H1 (cell line): ENCODE results near the gene PGF. TPM values are rescaled to one million over a fixed set of nuclear protein-coding genes. Genes with fewer than 3 reads are reported as not detected.

Source experiments
- CTCF ChIA-PET: fragments of 300-600 bp; sonication (Branson Sonifier 250); formaldehyde crosslinking; loops from one replicate; lab custom pipeline; 2021; ENCODE audit not compliant: partially characterized antibody; lab: Charles Lee
- POLR2A ChIA-PET: fragments of 300-600 bp; sonication (Branson Sonifier 250); formaldehyde crosslinking; loops from one replicate; lab custom pipeline; 2021; ENCODE audit warnings: inconsistent platforms; ENCODE audit not compliant: partially characterized antibody; lab: Charles Lee
- DNase-seq, 2 experiments: peaks; one replicate each; pipeline versions ENCODE4 v3.0.0 to v3.0.0-alpha.2; 2010 to 2022; ENCODE audit warnings: low spot score in 2 of 2, low read depth in 1 of 2, mixed read lengths in 1 of 2
- FAIRE-seq: peaks from 2 replicates; lab custom pipeline; 2011; peaks lifted over from hg19 to GRCh38; lab: Jason Lieb, UNC
- H2AFZ ChIP-seq: 2 replicates; pipeline ENCODE4 v1.8.1; 2012; ENCODE audit warnings: low read length, inconsistent platforms
- H2AK5ac ChIP-seq: 2 replicates; pipeline ENCODE4 v1.6.1; 2013; ENCODE audit warnings: low read depth, low read length
- H2BK120ac ChIP-seq: replicated peaks from 2 replicates; pipeline ENCODE3; 2013; ENCODE audit warnings: low read depth, low read length, inconsistent platforms
- H2BK12ac ChIP-seq: 2 replicates; pipeline ENCODE4 v1.6.1; 2013; ENCODE audit warnings: low read depth, low read length
- H2BK15ac ChIP-seq: 2 replicates; pipeline ENCODE4 v1.6.1; 2013; ENCODE audit warnings: low read length
- H2BK20ac ChIP-seq: 2 replicates; pipeline ENCODE4 v1.6.1; 2013; ENCODE audit warnings: low read length
- H2BK5ac ChIP-seq: 2 replicates; pipeline ENCODE4 v1.6.1; 2013; ENCODE audit warnings: low read depth, low read length
- H3K14ac ChIP-seq: 2 replicates; pipeline ENCODE4 v1.6.1; 2013; ENCODE audit warnings: inconsistent platforms; ENCODE audit not compliant: insufficient read length
- H3K18ac ChIP-seq: 2 replicates; pipeline ENCODE4 v1.6.1; 2013; ENCODE audit warnings: low read length; ENCODE audit errors: extremely low read depth
- H3K23ac ChIP-seq: 2 replicates; pipeline ENCODE4 v1.6.1; 2013; ENCODE audit warnings: inconsistent platforms; ENCODE audit not compliant: insufficient read length
- H3K23me2 ChIP-seq: 2 replicates; pipeline ENCODE4 v1.6.1; 2013; ENCODE audit warnings: low read depth, low read length
- H3K27ac ChIP-seq: 2 replicates; pipeline ENCODE4 v1.6.1; 2011; ENCODE audit warnings: low read depth, low read length, inconsistent platforms
- H3K27me3 ChIP-seq, 4 experiments: replicated peaks in 1 of 4; 1 replicate in 1 of 4; 2 replicates in 3 of 4; pipeline versions ENCODE4 v1.6.1 to v1.8.1; 2011 to 2013; ENCODE audit warnings: low read length in 3 of 4, mild to moderate bottlenecking in 3 of 4, inconsistent platforms in 2 of 4, mixed read lengths in 2 of 4, moderate library complexity in 1 of 4; ENCODE audit not compliant: control insufficient read depth in 3 of 4, insufficient read depth in 3 of 4; ENCODE audit errors: extremely low read depth in 1 of 4
- H3K36me3 ChIP-seq, 4 experiments: 2 replicates each; pipeline versions ENCODE4 v1.6.1 to v1.8.1; 2011 to 2013; ENCODE audit warnings: mild to moderate bottlenecking in 4 of 4, low read length in 3 of 4, moderate library complexity in 2 of 4, control low read depth in 1 of 4, inconsistent platforms in 1 of 4; ENCODE audit not compliant: insufficient read depth in 4 of 4, control insufficient read depth in 2 of 4
- H3K4ac ChIP-seq: replicated peaks from 2 replicates; pipeline ENCODE3; 2013; ENCODE audit warnings: low read length, low read depth, mixed read lengths, inconsistent platforms; ENCODE audit not compliant: insufficient read length
- H3K4me1 ChIP-seq, 4 experiments: replicated peaks in 1 of 4; 1 replicate in 1 of 4; 2 replicates in 3 of 4; pipeline versions ENCODE4 v1.6.1 to v1.8.1; 2011 to 2013; ENCODE audit warnings: low read length in 3 of 4, inconsistent platforms in 2 of 4, mixed read lengths in 1 of 4; ENCODE audit not compliant: insufficient read depth in 4 of 4, control insufficient read depth in 3 of 4
- H3K4me2 ChIP-seq, 2 experiments: 2 replicates each; pipeline versions ENCODE4 v1.6.1 to v1.8.1; 2011 to 2013; ENCODE audit warnings: low read depth in 2 of 2, low read length in 2 of 2, control low read depth in 1 of 2, inconsistent platforms in 1 of 2, mild to moderate bottlenecking in 1 of 2; ENCODE audit not compliant: insufficient read depth in 1 of 2
- H3K4me3 ChIP-seq, 4 experiments: fragments of 200-600, 300-600 bp in 1 of 4; sonication (generic), shearing (Covaris generic), sonication (Bioruptor Twin) in 1 of 4; 2 replicates each; pipeline versions ENCODE4 v1.5.1 to v1.8.1; 2011 to 2016; ENCODE audit warnings: low read length in 4 of 4, low read depth in 3 of 4, control low read depth in 2 of 4, inconsistent platforms in 2 of 4, mild to moderate bottlenecking in 2 of 4, mixed read lengths in 1 of 4, moderate library complexity in 1 of 4; ENCODE audit not compliant: insufficient read depth in 2 of 4; ENCODE audit errors: extremely low read depth in 1 of 4
- H3K56ac ChIP-seq: replicated peaks from 2 replicates; pipeline ENCODE3; 2013; ENCODE audit warnings: low read depth, mild to moderate bottlenecking, mixed read lengths, low read length, inconsistent platforms; ENCODE audit not compliant: insufficient read length
- H3K79me1 ChIP-seq: 2 replicates; pipeline ENCODE4 v1.6.1; 2013; ENCODE audit warnings: low read depth, low read length, control low read depth
- H3K79me2 ChIP-seq, 2 experiments: 2 replicates each; pipeline versions ENCODE4 v1.6.1 to v1.8.1; 2012 to 2013; ENCODE audit warnings: low read length in 2 of 2, mild to moderate bottlenecking in 2 of 2, inconsistent platforms in 1 of 2; ENCODE audit not compliant: insufficient read depth in 2 of 2, control insufficient read depth in 1 of 2
- H3K9ac ChIP-seq, 4 experiments: replicated peaks in 1 of 4; 1 replicate in 1 of 4; 2 replicates in 3 of 4; pipeline versions ENCODE4 v1.6.1 to v1.8.1; 2011 to 2013; ENCODE audit warnings: low read depth in 3 of 4, low read length in 3 of 4, control low read depth in 2 of 4, mild to moderate bottlenecking in 2 of 4, moderate library complexity in 2 of 4, inconsistent platforms in 1 of 4; ENCODE audit errors: extremely low read depth in 1 of 4
- H3K9me3 ChIP-seq, 2 experiments: 2 replicates each; pipeline versions ENCODE4 v1.6.1 to v1.8.1; 2012 to 2013; ENCODE audit warnings: mild to moderate bottlenecking in 2 of 2, moderate library complexity in 2 of 2, control low read depth in 1 of 2, inconsistent platforms in 1 of 2, low read depth in 1 of 2, low read length in 1 of 2, mixed read lengths in 1 of 2; ENCODE audit not compliant: insufficient read depth in 2 of 2
- H4K20me1 ChIP-seq, 2 experiments: replicated peaks in 1 of 2; 2 replicates each; pipeline versions ENCODE3 to v1.8.1; 2011 to 2013; ENCODE audit warnings: inconsistent platforms in 2 of 2, low read length in 2 of 2, mild to moderate bottlenecking in 1 of 2; ENCODE audit not compliant: insufficient read depth in 2 of 2, control insufficient read depth in 1 of 2
- H4K5ac ChIP-seq: 2 replicates; pipeline ENCODE4 v1.6.1; 2013; ENCODE audit warnings: low read length, low read depth, mixed read lengths, inconsistent platforms; ENCODE audit not compliant: insufficient read length
- H4K8ac ChIP-seq: 2 replicates; pipeline ENCODE4 v1.8.0; 2013; ENCODE audit warnings: mild to moderate bottlenecking, moderate library complexity, low read length, inconsistent platforms; ENCODE audit not compliant: insufficient read depth; ENCODE audit errors: extremely low read depth
- H4K91ac ChIP-seq: replicated peaks from 2 replicates; pipeline ENCODE3; 2013; ENCODE audit warnings: low read length, mixed read lengths, inconsistent platforms; ENCODE audit not compliant: insufficient read length
- BRCA1 ChIP-seq: IDR thresholded peaks from 2 replicates; pipeline ENCODE4 v1.6.1; 2012; ENCODE audit warnings: low read depth, low read length, improper control_type of control experiment
- CBX5 ChIP-seq: fragments of 300-800, 300-1000 bp; sonication (generic); IDR thresholded peaks from 2 replicates; pipeline ENCODE4 v1.7.1; 2016; ENCODE audit warnings: antibody characterized with exemption, low read length, low read depth
- HDAC2 ChIP-seq, 2 experiments: fragments of 300-600 bp in 1 of 2; sonication (generic) in 1 of 2; IDR thresholded peaks; 2 replicates each; pipeline ENCODE4 v1.6.1; 2011 to 2012; ENCODE audit warnings: low read depth in 2 of 2, low read length in 2 of 2, mild to moderate bottlenecking in 2 of 2, moderate library complexity in 2 of 2, borderline replicate concordance in 1 of 2, inconsistent platforms in 1 of 2
- HDAC6 ChIP-seq: IDR thresholded peaks from one replicate; pipeline ENCODE4 v1.7.1; 2012; ENCODE audit warnings: low read depth, mild to moderate bottlenecking, inconsistent platforms, low read length, moderate library complexity
- KDM4A ChIP-seq: IDR thresholded peaks from one replicate; pipeline ENCODE4 v1.7.1; 2012; ENCODE audit warnings: low read depth, mild to moderate bottlenecking, moderate library complexity, low read length, inconsistent platforms; ENCODE audit not compliant: severe bottlenecking
- KDM5A ChIP-seq: fragments of 200-600 bp; IDR thresholded peaks from 2 replicates; pipeline ENCODE4 v1.7.1; 2012; ENCODE audit warnings: mild to moderate bottlenecking, low read length, inconsistent platforms, mixed read lengths
- NRF1 ChIP-seq: IDR thresholded peaks from 2 replicates; pipeline ENCODE4 v1.6.1; 2011; ENCODE audit warnings: mild to moderate bottlenecking, low read depth, low read length, improper control_type of control experiment
- SRF ChIP-seq: IDR thresholded peaks from 2 replicates; pipeline ENCODE4 v1.6.1; 2011; ENCODE audit warnings: mild to moderate bottlenecking, low read depth, low read length, moderate library complexity
- WGBS, 2 experiments: shearing (Covaris generic) in 1 of 2; methylation state at CpG; one replicate each; pipeline versions ENCODE4 v1.1.6 to v1.1.7; 2013 to 2015; ENCODE audit warnings: low lambda C conversion rate in 2 of 2, mixed read lengths in 2 of 2, inconsistent platforms in 1 of 2, low coverage in 1 of 2, missing lambda C conversion rate in 1 of 2; ENCODE audit not compliant: insufficient replicate concordance in 2 of 2, insufficient coverage in 1 of 2, insufficient read length in 1 of 2; ENCODE audit errors: extremely low coverage in 1 of 2, missing lambda C conversion rate in 1 of 2; 5-methylcytosine and 5-hydroxymethylcytosine counted together
- polyA plus RNA-seq, 7 experiments: library from polyadenylated mRNA; depleted of rRNA in 3 of 7; stranded (reverse) in 5 of 7; unstranded in 2 of 7; fragments of >200 nt in 5 of 7; fragments of 200-250 nt in 2 of 7; gene quantifications; 1 replicate in 5 of 7; 2 replicates in 1 of 7; 4 replicates in 1 of 7; pipeline versions ENCODE4 v1.2.1 to v1.2.3, GENCODE V29; 2011 to 2013; ENCODE audit warnings: missing spikeins in 2 of 7, mixed read lengths in 2 of 7
- total RNA-seq: library from RNA; stranded (reverse); fragmentation: NEBNext Ultra II Directional; extraction: Animal tissue kit (Norgen Biotek cat#: 25700); gene quantifications from 2 replicates; pipeline ENCODE4 v1.2.1, GENCODE V29; 2021
- TF ChIP-seq, protein P1 (sequence below), 3 experiments: IDR thresholded peaks; 1 replicate in 2 of 3; 2 replicates in 1 of 3; pipeline versions ENCODE4 v1.5.1 to v1.6.1; 2011; ENCODE audit warnings: low read length in 3 of 3, mild to moderate bottlenecking in 3 of 3, inconsistent platforms in 2 of 3, low read depth in 1 of 3, moderate library complexity in 1 of 3; ENCODE audit not compliant: insufficient read depth in 1 of 3; ENCODE audit errors: control extremely low read depth in 1 of 3
- TF ChIP-seq, protein P2 (sequence below): IDR thresholded peaks from 2 replicates; pipeline ENCODE4 v1.6.1; 2011; ENCODE audit warnings: low read depth, mild to moderate bottlenecking, low read length; ENCODE audit not compliant: insufficient read depth

Gene PGF
- total and polyA plus RNA-seq, 2 of the 8 experiments (the other 6 are each of a cell fraction or from before 2014, with no cell fraction given), result 2.1 to 4.1 TPM

DNA sequence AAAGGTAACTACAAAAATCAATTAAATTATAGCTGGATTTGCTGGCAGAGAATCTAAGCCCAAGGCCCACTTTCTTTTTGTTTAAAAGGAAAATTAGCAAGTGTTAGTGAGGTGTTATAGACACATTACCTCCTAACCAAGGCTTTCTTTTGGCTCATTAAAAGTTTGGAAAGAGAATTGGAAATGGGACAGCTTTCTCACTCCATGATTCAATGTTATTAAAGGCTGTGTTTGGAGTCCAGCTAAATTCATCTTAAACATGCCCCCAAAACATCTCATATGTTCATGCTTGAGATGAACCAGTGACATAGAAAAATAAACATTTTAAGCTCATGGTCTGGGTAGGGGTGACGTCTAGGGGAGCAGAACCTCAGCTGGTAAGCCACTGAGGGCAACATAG, 13.4 kb upstream of the PGF start:
- H2BK120ac ChIP-seq, result no peak overlapping the region
- no peak overlapping the region for H3K9ac ChIP-seq
- no peak overlapping the region for H3K4me2 ChIP-seq
- no peak overlapping the region for H4K8ac ChIP-seq
- CTCF ChIA-PET, result interaction anchor here (0.7 to 6.1 kb wide), 8 partner anchors 8 to 330 kb away, joined by 3 to 33 read pairs (median 4); partner anchors contain the start of gene PGF
- H3K9me3 ChIP-seq, result no peaks in the 10 kb centered on the region
- no peaks in the 10 kb centered on the region for H3K36me3 ChIP-seq
- no peak overlapping the region for H4K91ac ChIP-seq
- no peaks in the 10 kb centered on the region for H3K23me2 ChIP-seq
- H3K4ac ChIP-seq, result no peak overlapping the region
- H3K79me2 ChIP-seq, result no peaks in the 10 kb centered on the region
- no peak overlapping the region for H3K18ac ChIP-seq
- H2AK5ac ChIP-seq, result no peak overlapping the region
- POLR2A ChIA-PET, result interaction anchor here (1.5 to 3.0 kb wide), 3 partner anchors 9 to 16 kb away, joined by 4 to 17 read pairs (median 4); partner anchors contain the start of gene PGF
- H4K5ac ChIP-seq, result no peak overlapping the region
- H4K20me1 ChIP-seq, result no peaks in the 10 kb centered on the region
- no peak overlapping the region for H2BK20ac ChIP-seq
- no peak overlapping the region for H3K23ac ChIP-seq
- H3K56ac ChIP-seq, result no peak overlapping the region
- whole genome bisulfite sequencing, 2 experiments, result 95% methylated on average over 1 of the region's 1 CpG; no CpG with 5 or more reads in 1 of the 2 experiments
- H3K4me3 ChIP-seq, result no peak overlapping the region
- FAIRE-seq (no peak), DNase-seq (no peak)
- H3K79me1 ChIP-seq, result no peaks in the 10 kb centered on the region
- no peak overlapping the region for H2AFZ ChIP-seq
- H2BK15ac ChIP-seq, result no peak overlapping the region
- peaks cover 0 to 8% (median 4%) of the 10 kb centered on the region in 4 experiments for H3K4me1 ChIP-seq
- no peaks in the 10 kb centered on the region for H3K27me3 ChIP-seq
- H2BK5ac ChIP-seq, result no peak overlapping the region
- H3K14ac ChIP-seq, result no peak overlapping the region
- no peak overlapping the region for H3K27ac ChIP-seq
- H2BK12ac ChIP-seq, result no peak overlapping the region
- no peak for TF ChIP-seq HDAC6
- no peak for TF ChIP-seq SRF
- TF ChIP-seq, protein P1, sequence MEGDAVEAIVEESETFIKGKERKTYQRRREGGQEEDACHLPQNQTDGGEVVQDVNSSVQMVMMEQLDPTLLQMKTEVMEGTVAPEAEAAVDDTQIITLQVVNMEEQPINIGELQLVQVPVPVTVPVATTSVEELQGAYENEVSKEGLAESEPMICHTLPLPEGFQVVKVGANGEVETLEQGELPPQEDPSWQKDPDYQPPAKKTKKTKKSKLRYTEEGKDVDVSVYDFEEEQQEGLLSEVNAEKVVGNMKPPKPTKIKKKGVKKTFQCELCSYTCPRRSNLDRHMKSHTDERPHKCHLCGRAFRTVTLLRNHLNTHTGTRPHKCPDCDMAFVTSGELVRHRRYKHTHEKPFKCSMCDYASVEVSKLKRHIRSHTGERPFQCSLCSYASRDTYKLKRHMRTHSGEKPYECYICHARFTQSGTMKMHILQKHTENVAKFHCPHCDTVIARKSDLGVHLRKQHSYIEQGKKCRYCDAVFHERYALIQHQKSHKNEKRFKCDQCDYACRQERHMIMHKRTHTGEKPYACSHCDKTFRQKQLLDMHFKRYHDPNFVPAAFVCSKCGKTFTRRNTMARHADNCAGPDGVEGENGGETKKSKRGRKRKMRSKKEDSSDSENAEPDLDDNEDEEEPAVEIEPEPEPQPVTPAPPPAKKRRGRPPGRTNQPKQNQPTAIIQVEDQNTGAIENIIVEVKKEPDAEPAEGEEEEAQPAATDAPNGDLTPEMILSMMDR (IDR thresholded peaks at IDR 0.05; ENCODE audit: control extremely low read depth in 1 of 3, insufficient read depth in 1 of 3, low read depth in 1 of 3, low read length in 3 of 3), result no peak
- no peak for TF ChIP-seq HDAC2 (IDR thresholded peaks at IDR 0.05; ENCODE audit: borderline replicate concordance in 1 of 2, low read depth in 2 of 2, low read length in 2 of 2)
- no peak for TF ChIP-seq CBX5
- TF ChIP-seq KDM5A, result no peak
- TF ChIP-seq KDM4A, result no peak
- TF ChIP-seq NRF1, result no peak
- no peak for TF ChIP-seq BRCA1
- TF ChIP-seq, protein P2, sequence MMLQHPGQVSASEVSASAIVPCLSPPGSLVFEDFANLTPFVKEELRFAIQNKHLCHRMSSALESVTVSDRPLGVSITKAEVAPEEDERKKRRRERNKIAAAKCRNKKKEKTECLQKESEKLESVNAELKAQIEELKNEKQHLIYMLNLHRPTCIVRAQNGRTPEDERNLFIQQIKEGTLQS, result no peak
